Gastroesophageal sphincter (tissue), 3 donors: Measurements from ENCODE around the gene LDB2.
"Not testable (repeated sequence)": the region's sequence is repeated elsewhere in the genome, so short reads cannot be mapped to it uniquely, and the experiment has no call there.

Experiments used
- CTCF ChIP-seq, 4 experiments: fragments of 200-600 bp in 2 of 4; fragments of 450-650 bp in 2 of 4; sonication (generic) in 1 of 4; IDR thresholded peaks; one replicate each; pipeline ENCODE4 v1.5.1; 2017 to 2019; ENCODE audit warnings: antibody characterized with exemption in 4 of 4, mild to moderate bottlenecking in 2 of 4, moderate library complexity in 2 of 4
- EP300 ChIP-seq: sonication (generic); formaldehyde crosslinking; IDR thresholded peaks from one replicate; pipeline ENCODE4 v1.6.1; 2017; ENCODE audit warnings: antibody characterized with exemption, mild to moderate bottlenecking
- POLR2A ChIP-seq, 2 donors: fragments of 450-650 bp; IDR thresholded peaks; one replicate each; pipeline ENCODE4 v1.6.1; 2017; ENCODE audit warnings: antibody characterized with exemption in 2 of 2, mild to moderate bottlenecking in 2 of 2, moderate library complexity in 1 of 2
- POLR2AphosphoS5 ChIP-seq: sonication (generic); formaldehyde crosslinking; IDR thresholded peaks from one replicate; pipeline ENCODE4 v1.6.1; 2017; ENCODE audit warnings: antibody characterized with exemption

- not testable (repeated sequence) for TF ChIP-seq CTCF (IDR thresholded peaks at IDR 0.05); POLR2A (IDR thresholded peaks at IDR 0.05); POLR2AphosphoS5; EP300
Measured at GRCh38 chr4:16523526-16523925, 374.9 kb downstream of the LDB2 start.
